ENCODE measurements around the gene SH3GL1. TPM values are rescaled to one million over a fixed set of nuclear protein-coding genes. Genes with fewer than 3 reads are reported as not detected.

The SH3GL1 gene
- total RNA-seq, 1 donor from 2014 or later = 65.6 TPM

GRCh38 chr19:4360641-4361151, 39.7 kb downstream of the SH3GL1 start:
- Histone ChIP-seq H3K27ac (peak overlapping the region; percentile 17), H3K4me1 (no peaks in the 10 kb centered on the region), H3K4me3 (no peak overlapping the region), H3K9me3 (no peaks in the 10 kb centered on the region), H3K27me3 (no peaks in the 10 kb centered on the region), H3K36me3 (peaks cover 0 to 56% of the 10 kb centered on the region in 2 donors)
- DNase-seq (ENCODE audit: extremely low spot score in 2 of 2) = no peak
- TF ChIP-seq POLR2AphosphoS5 (IDR thresholded peaks at IDR 0.05; ENCODE audit: insufficient read depth in 1 of 2, low read depth in 1 of 2) = no peak
- no peak for TF ChIP-seq POLR2A (IDR thresholded peaks at IDR 0.05)
- TF ChIP-seq CTCF (IDR thresholded peaks at IDR 0.05) = no peak
- intact Hi-C loops (cut with DNase I) = no loop called here

GRCh38 chr19:4360081-4360569, 40.2 kb downstream of the SH3GL1 start:
- no peaks in the 10 kb centered on the region for H3K9me3 ChIP-seq
- no peaks in the 10 kb centered on the region for H3K27me3 ChIP-seq
- no peaks in the 10 kb centered on the region for H3K4me1 ChIP-seq
- TF ChIP-seq POLR2A (IDR thresholded peaks at IDR 0.05) = no peak
- TF ChIP-seq CTCF (IDR thresholded peaks at IDR 0.05) = no peak
- peak in 1 of 2 donors; percentile 5 for TF ChIP-seq POLR2AphosphoS5 (IDR thresholded peaks at IDR 0.05; ENCODE audit: insufficient read depth in 1 of 2, low read depth in 1 of 2)
- H3K4me3 ChIP-seq = no peak overlapping the region
- no peak for DNase-seq (ENCODE audit: extremely low spot score in 2 of 2)
- intact Hi-C loops (cut with DNase I) = no loop called here
- peaks cover 0 to 50% of the 10 kb centered on the region in 2 donors for H3K36me3 ChIP-seq
- no peak overlapping the region for H3K27ac ChIP-seq

- peak in 1 of 2 donors; percentile 17 for TF ChIP-seq POLR2AphosphoS5 (IDR thresholded peaks at IDR 0.05; ENCODE audit: insufficient read depth in 1 of 2, low read depth in 1 of 2)
- no peak for TF ChIP-seq POLR2A (IDR thresholded peaks at IDR 0.05)
- no peak overlapping the region for H3K4me3 ChIP-seq
- H3K9me3 ChIP-seq = no peaks in the 10 kb centered on the region
- no peaks in the 10 kb centered on the region for H3K4me1 ChIP-seq
- no peak for DNase-seq (ENCODE audit: extremely low spot score in 2 of 2)
- intact Hi-C loops (cut with DNase I) = no loop called here
- no peak overlapping the region for H3K27ac ChIP-seq
- no peaks in the 10 kb centered on the region for H3K27me3 ChIP-seq
- H3K36me3 ChIP-seq = peaks cover 0 to 48% of the 10 kb centered on the region in 2 donors
Measured at GRCh38 chr19:4359627-4360000, 40.7 kb downstream of the SH3GL1 start.

GRCh38 chr19:4358709-4359626, 41.4 kb downstream of the SH3GL1 start:
- intact Hi-C loops (cut with DNase I) = no loop called here
- TF ChIP-seq POLR2A (IDR thresholded peaks at IDR 0.05) (no peak), POLR2AphosphoS5 (IDR thresholded peaks at IDR 0.05; ENCODE audit: insufficient read depth in 1 of 2, low read depth in 1 of 2) (no peak), CTCF (IDR thresholded peaks at IDR 0.05) (no peak)
- H3K4me3 ChIP-seq = no peak overlapping the region
- peaks cover 0 to 44% of the 10 kb centered on the region in 2 donors for H3K36me3 ChIP-seq
- H3K27me3 ChIP-seq = no peaks in the 10 kb centered on the region
- H3K9me3 ChIP-seq = no peaks in the 10 kb centered on the region
- H3K27ac ChIP-seq = no peak overlapping the region
- no peak for DNase-seq (ENCODE audit: extremely low spot score in 2 of 2)
- H3K4me1 ChIP-seq = no peaks in the 10 kb centered on the region

GRCh38 chr19:4357921-4358326, 42.4 kb downstream of the SH3GL1 start:
- intact Hi-C loops (cut with DNase I) = no loop called here
- no peak for DNase-seq (ENCODE audit: extremely low spot score in 2 of 2)
- H3K27ac ChIP-seq = no peak overlapping the region
- TF ChIP-seq POLR2AphosphoS5 (IDR thresholded peaks at IDR 0.05; ENCODE audit: insufficient read depth in 1 of 2, low read depth in 1 of 2) (no peak), POLR2A (IDR thresholded peaks at IDR 0.05) (no peak), CTCF (IDR thresholded peaks at IDR 0.05) (no peak)
- H3K9me3 ChIP-seq = no peaks in the 10 kb centered on the region
- H3K4me3 ChIP-seq = no peak overlapping the region
- H3K27me3 ChIP-seq = no peaks in the 10 kb centered on the region
- peaks cover 0 to 34% of the 10 kb centered on the region in 2 donors for H3K36me3 ChIP-seq
- no peaks in the 10 kb centered on the region for H3K4me1 ChIP-seq
